Activated T-cell treated with anti-CD3 and anti-CD28 coated beads for 1 hour (primary cell): ENCODE measurements around the gene PPP1R14C.

Experiments
- DNase-seq: peaks from one replicate; pipeline ENCODE4 v3.0.0-alpha.2; 2020; ENCODE audit warnings: low read depth

Gene PPP1R14C

GRCh38 chr6:150296890-150297289 lies 154.0 kb downstream of the PPP1R14C start:
- no peak for DNase-seq

GRCh38 chr6:150297327-150298029 lies 154.6 kb downstream of the PPP1R14C start:
- DNase-seq, result no peak

- DNase-seq, result no peak
Observed at GRCh38 chr6:150298030-150298380, 155.2 kb downstream of the PPP1R14C start.

GRCh38 chr6:150298676-150299075 lies 155.8 kb downstream of the PPP1R14C start:
- no peak for DNase-seq
